MM.1S (cell line): ENCODE data around the gene TENM4.

Experiments
- DNase-seq: peaks from one replicate; pipeline ENCODE4 v3.0.0-alpha.2; 2015
- H2AFZ ChIP-seq: fragments of 300-600 bp; sonication (generic); 2 replicates; pipeline ENCODE4 v1.6.0; 2016; ENCODE audit warnings: antibody characterized with exemption, low read length
- H3F3A ChIP-seq: fragments of 300-600 bp; sonication (generic); 2 replicates; pipeline ENCODE4 v1.6.1; 2016; ENCODE audit warnings: mild to moderate bottlenecking, antibody characterized with exemption, low read length, moderate library complexity, mixed read lengths; ENCODE audit not compliant: insufficient read depth
- H3K27ac ChIP-seq: fragments of 300-600 bp; sonication (generic); 2 replicates; pipeline ENCODE4 v1.5.1; 2016; ENCODE audit warnings: mild to moderate bottlenecking, low read length
- H3K27me3 ChIP-seq: fragments of 300-600 bp; sonication (generic); replicated peaks from 2 replicates; pipeline ENCODE4 v1.6.0; 2016; ENCODE audit warnings: low read length; ENCODE audit not compliant: insufficient read depth
- H3K36me3 ChIP-seq: fragments of 300-600 bp; sonication (generic); replicated peaks from 2 replicates; pipeline ENCODE4 v1.6.1; 2016; ENCODE audit warnings: mild to moderate bottlenecking, low read length, mixed read lengths; ENCODE audit not compliant: insufficient read depth
- H3K4me1 ChIP-seq: fragments of 300-600 bp; sonication (generic); 2 replicates; pipeline ENCODE4 v1.6.1; 2016; ENCODE audit warnings: low read length, mixed read lengths
- H3K4me2 ChIP-seq: fragments of 300-600 bp; sonication (generic); 2 replicates; pipeline ENCODE4 v1.6.0; 2016; ENCODE audit warnings: low read depth, low read length
- H3K4me3 ChIP-seq: fragments of 300-600 bp; sonication (generic); 2 replicates; pipeline ENCODE4 v1.5.1; 2016; ENCODE audit warnings: low read length, mixed read lengths
- H3K79me2 ChIP-seq: fragments of 300-600 bp; sonication (generic); 2 replicates; pipeline ENCODE4 v1.6.1; 2016; ENCODE audit warnings: mixed run types, low read length, mixed read lengths
- H3K9ac ChIP-seq: fragments of 300-600 bp; sonication (generic); 2 replicates; pipeline ENCODE4 v1.6.1; 2016; ENCODE audit warnings: low read length, mixed read lengths
- H3K9me2 ChIP-seq: fragments of 300-600 bp; sonication (generic); replicated peaks from 2 replicates; pipeline ENCODE4 v1.6.1; 2016; ENCODE audit warnings: mild to moderate bottlenecking, low read length, mixed read lengths; ENCODE audit not compliant: insufficient read depth
- H3K9me3 ChIP-seq: fragments of 300-600 bp; sonication (generic); replicated peaks from 2 replicates; pipeline ENCODE4 v1.6.1; 2016; ENCODE audit warnings: mild to moderate bottlenecking, low read length, mixed read lengths; ENCODE audit not compliant: insufficient read depth
- H4K20me1 ChIP-seq: fragments of 300-600 bp; sonication (generic); 2 replicates; pipeline ENCODE4 v1.6.1; 2016; ENCODE audit warnings: mild to moderate bottlenecking, low read length, moderate library complexity, mixed read lengths; ENCODE audit not compliant: insufficient read depth
- CTCF ChIP-seq: fragments of 300-600 bp; sonication (generic); IDR thresholded peaks from 2 replicates; pipeline ENCODE4 v1.5.1; 2016; ENCODE audit warnings: antibody characterized with exemption, low read length, mixed read lengths
- EZH2 ChIP-seq: fragments of 300-600 bp; sonication (generic); optimal IDR thresholded peaks from 2 replicates; pipeline ENCODE3; 2017; ENCODE audit warnings: low read depth, mild to moderate bottlenecking, antibody characterized with exemption, low read length, mixed read lengths
- EZH2phosphoT487 ChIP-seq: fragments of 300-600 bp; sonication (generic); IDR thresholded peaks from 2 replicates; pipeline ENCODE4 v1.6.1; 2018; ENCODE audit warnings: antibody characterized with exemption, low read length

Gene TENM4

GRCh38 chr11:78789375-78789774, 651.5 kb downstream of the TENM4 start:
- Histone ChIP-seq H2AFZ (no peak overlapping the region), H3K36me3 (no peaks in the 10 kb centered on the region), H3K79me2 (no peaks in the 10 kb centered on the region), H3F3A (no peaks in the 10 kb centered on the region), H3K4me1 (no peaks in the 10 kb centered on the region), H3K9me2 (no peaks in the 10 kb centered on the region), H3K27ac (no peak overlapping the region), H3K9me3 (no peaks in the 10 kb centered on the region), H3K4me2 (no peak overlapping the region), H4K20me1 (no peaks in the 10 kb centered on the region), H3K4me3 (no peak overlapping the region), H3K27me3 (no peaks in the 10 kb centered on the region), H3K9ac (no peak overlapping the region)
- TF ChIP-seq EZH2 (no peak), CTCF (no peak), EZH2phosphoT487 (no peak)
- DNase-seq = no peak

- H3K27me3 ChIP-seq = no peaks in the 10 kb centered on the region
- TF ChIP-seq EZH2phosphoT487 (no peak), EZH2 (no peak), CTCF (no peak)
- no peaks in the 10 kb centered on the region for H3F3A ChIP-seq
- DNase-seq = no peak
- H3K9me2 ChIP-seq = no peaks in the 10 kb centered on the region
- no peak overlapping the region for H2AFZ ChIP-seq
- H3K9ac ChIP-seq = no peak overlapping the region
- H4K20me1 ChIP-seq = no peaks in the 10 kb centered on the region
- no peaks in the 10 kb centered on the region for H3K36me3 ChIP-seq
- no peaks in the 10 kb centered on the region for H3K79me2 ChIP-seq
- no peaks in the 10 kb centered on the region for H3K4me1 ChIP-seq
- no peak overlapping the region for H3K27ac ChIP-seq
- H3K4me2 ChIP-seq = no peak overlapping the region
- H3K9me3 ChIP-seq = no peaks in the 10 kb centered on the region
- no peak overlapping the region for H3K4me3 ChIP-seq
Observed at GRCh38 chr11:78788533-78788932, 652.3 kb downstream of the TENM4 start.

GRCh38 chr11:78787696-78788095, 653.1 kb downstream of the TENM4 start:
- Histone ChIP-seq H4K20me1 (no peaks in the 10 kb centered on the region), H3F3A (no peaks in the 10 kb centered on the region), H2AFZ (no peak overlapping the region), H3K4me2 (no peak overlapping the region), H3K4me1 (no peaks in the 10 kb centered on the region), H3K27me3 (no peaks in the 10 kb centered on the region), H3K79me2 (no peaks in the 10 kb centered on the region), H3K9ac (no peak overlapping the region), H3K9me3 (no peaks in the 10 kb centered on the region), H3K36me3 (no peaks in the 10 kb centered on the region), H3K27ac (no peak overlapping the region), H3K4me3 (no peak overlapping the region), H3K9me2 (no peaks in the 10 kb centered on the region)
- no peak for TF ChIP-seq CTCF
- no peak for TF ChIP-seq EZH2phosphoT487
- TF ChIP-seq EZH2 = no peak
- DNase-seq = no peak
